GM23338 (cell line): Measurements from ENCODE around the gene ULBP3. TPM values are rescaled to one million over a fixed set of nuclear protein-coding genes. Genes with fewer than 3 reads are reported as not detected.

Experiments used
- ATAC-seq: fragments of 200-7000 bp; cut with Tn5 transposase; 3 replicates; pipeline ENCODE4 v1.9.1; 2020
- DNase-seq: peaks from one replicate; pipeline ENCODE4 v3.0.0-alpha.2; 2015; ENCODE audit warnings: low spot score
- H2AFZ ChIP-seq: fragments of 200-600 bp; sonication (generic); 2 replicates; pipeline ENCODE4 v1.8.0; 2016; ENCODE audit warnings: antibody characterized with exemption, mild to moderate bottlenecking, moderate library complexity
- H3F3A ChIP-seq: fragments of 200-600 bp; sonication (generic); replicated peaks from 2 replicates; pipeline ENCODE4 v1.8.0; 2017; ENCODE audit warnings: antibody characterized with exemption, mixed run types, low read depth
- H3K27ac ChIP-seq: fragments of 200-600 bp; sonication (generic); 2 replicates; pipeline ENCODE4 v1.6.1; 2016; ENCODE audit warnings: low read depth
- H3K27me3 ChIP-seq: fragments of 200-600 bp; sonication (generic); 2 replicates; pipeline ENCODE4 v1.8.0; 2016; ENCODE audit warnings: mild to moderate bottlenecking, mixed run types, moderate library complexity; ENCODE audit not compliant: insufficient read depth
- H3K36me3 ChIP-seq: fragments of 200-600 bp; sonication (generic); 2 replicates; pipeline ENCODE4 v1.8.0; 2016; ENCODE audit warnings: mild to moderate bottlenecking; ENCODE audit not compliant: insufficient read depth
- H3K4me1 ChIP-seq: fragments of 200-600 bp; sonication (generic); 2 replicates; pipeline ENCODE4 v1.8.0; 2016; ENCODE audit warnings: mild to moderate bottlenecking, moderate library complexity; ENCODE audit not compliant: insufficient read depth
- H3K4me2 ChIP-seq: fragments of 200-600 bp; sonication (generic); 2 replicates; pipeline ENCODE4 v1.7.1; 2017; ENCODE audit warnings: mixed run types
- H3K4me3 ChIP-seq: fragments of 200-600 bp; sonication (generic); 2 replicates; pipeline ENCODE4 v1.6.1; 2016; ENCODE audit warnings: mixed run types
- H3K79me2 ChIP-seq: fragments of 200-600 bp; sonication (generic); replicated peaks from 2 replicates; pipeline ENCODE4 v1.8.0; 2017; ENCODE audit warnings: mild to moderate bottlenecking; ENCODE audit not compliant: insufficient read depth
- H3K9me2 ChIP-seq: fragments of 200-600 bp; sonication (generic); 2 replicates; pipeline ENCODE4 v1.8.0; 2017; ENCODE audit not compliant: insufficient read depth
- H4K20me1 ChIP-seq: fragments of 200-600 bp; sonication (generic); replicated peaks from 2 replicates; pipeline ENCODE4 v1.8.0; 2017; ENCODE audit warnings: mild to moderate bottlenecking; ENCODE audit not compliant: insufficient read depth
- H3K27ac Mint-ChIP-seq: 2 replicates; pipeline ENCODE4 v1.8.0; 2020; ENCODE audit warnings: inconsistent platforms, mild to moderate bottlenecking, moderate library complexity, mixed read lengths
- H3K27me3 Mint-ChIP-seq: 3 replicates; pipeline ENCODE4 v1.8.0; 2022; ENCODE audit warnings: low read depth, mild to moderate bottlenecking, moderate library complexity, mixed read lengths, inconsistent platforms; ENCODE audit not compliant: insufficient read depth, poor library complexity
- H3K36me3 Mint-ChIP-seq: 3 replicates; pipeline ENCODE4 v1.8.0; 2021; ENCODE audit warnings: low read depth, mild to moderate bottlenecking, inconsistent platforms, moderate library complexity, mixed read lengths
- H3K4me1 Mint-ChIP-seq: 3 replicates; pipeline ENCODE4 v1.8.0; 2020; ENCODE audit warnings: mild to moderate bottlenecking, inconsistent platforms, mixed read lengths
- H3K4me3 Mint-ChIP-seq: 3 replicates; pipeline ENCODE4 v1.8.0; 2021; ENCODE audit warnings: moderate library complexity, mild to moderate bottlenecking, inconsistent platforms, mixed read lengths
- H3K9me3 Mint-ChIP-seq: 3 replicates; pipeline ENCODE4 v1.8.0; 2020; ENCODE audit warnings: moderate library complexity, mild to moderate bottlenecking, inconsistent platforms, mixed read lengths
- CREB1 ChIP-seq: fragments of 250-450 bp; sonication (Bioruptor Pico); IDR thresholded peaks from 2 replicates; pipeline ENCODE4 v1.5.0; 2020; ENCODE audit warnings: low read depth, mild to moderate bottlenecking, moderate library complexity
- EZH2 ChIP-seq: fragments of 200-600 bp; sonication (generic); IDR thresholded peaks from one replicate; pipeline ENCODE4 v1.8.0; 2017; ENCODE audit warnings: antibody characterized with exemption, mild to moderate bottlenecking, low read depth; ENCODE audit not compliant: unreplicated experiment
- EZH2phosphoT487 ChIP-seq: fragments of 200-600 bp; sonication (generic); IDR thresholded peaks from one replicate; pipeline ENCODE4 v1.8.1; 2018; ENCODE audit warnings: antibody characterized with exemption; ENCODE audit not compliant: unreplicated experiment
- JUNB ChIP-seq: IDR thresholded peaks from one replicate; pipeline ENCODE4 v1.6.1; 2016; ENCODE audit warnings: antibody characterized with exemption; ENCODE audit not compliant: unreplicated experiment
- NANOG ChIP-seq: IDR thresholded peaks from 2 replicates; pipeline ENCODE4 v1.6.1; 2016; ENCODE audit warnings: antibody characterized with exemption, borderline replicate concordance
- POLR2AphosphoS5 ChIP-seq: IDR thresholded peaks from 2 replicates; pipeline ENCODE4 v1.6.1; 2016; ENCODE audit warnings: antibody characterized with exemption, low read depth
- REST ChIP-seq: IDR thresholded peaks from one replicate; pipeline ENCODE4 v1.6.1; 2018; ENCODE audit warnings: antibody characterized with exemption; ENCODE audit not compliant: unreplicated experiment
- STAT1 ChIP-seq: IDR thresholded peaks from one replicate; pipeline ENCODE4 v1.6.1; 2016; ENCODE audit warnings: antibody characterized with exemption; ENCODE audit not compliant: unreplicated experiment
- ZNF114 ChIP-seq: fragments of 250-450 bp; sonication (Bioruptor Pico); IDR thresholded peaks from 2 replicates; pipeline ENCODE4 v1.5.0; 2020; ENCODE audit warnings: mild to moderate bottlenecking, moderate library complexity
- ZNF331 ChIP-seq: fragments of 250-450 bp; sonication (Bioruptor Pico); IDR thresholded peaks from 2 replicates; pipeline ENCODE4 v1.5.0; 2020; ENCODE audit warnings: low read depth, mild to moderate bottlenecking, moderate library complexity
- polyA plus RNA-seq: library from polyadenylated mRNA; unstranded; fragments of >200 nt; fragmentation: Nextera tagmentation; extraction: Ambion mirVana; gene quantifications from 2 replicates; pipeline ENCODE4 v1.2.1, GENCODE V29; 2016
- total RNA-seq: library from RNA; depleted of rRNA; stranded (reverse); fragments of >200 nt; shearing (Covaris generic); gene quantifications from 2 replicates; pipeline ENCODE4 v1.2.3, GENCODE V29; 2014
- TF ChIP-seq, protein P1 (sequence below), 2 experiments: fragments of 200-600 bp in 1 of 2; sonication (generic) in 1 of 2; conservative IDR thresholded peaks; 2 replicates each; pipeline versions ENCODE4 v1.5.1 to v1.6.1; 2016 to 2017; ENCODE audit warnings: antibody characterized with exemption in 2 of 2, low read depth in 2 of 2, mild to moderate bottlenecking in 2 of 2, moderate library complexity in 1 of 2
- TF ChIP-seq, protein P2 (sequence below): fragments of 250-450 bp; sonication (Bioruptor Pico); IDR thresholded peaks from 2 replicates; pipeline ENCODE4 v1.5.0; 2020; ENCODE audit warnings: mild to moderate bottlenecking, moderate library complexity
- TF ChIP-seq, protein P3 (sequence below): IDR thresholded peaks from 2 replicates; pipeline ENCODE4 v1.6.1; 2016; ENCODE audit warnings: antibody characterized with exemption

ULBP3 gene
- total and polyA plus RNA-seq, 2 experiments from 2014 or later: 0.60 to 4.2 TPM

- Mint-ChIP-seq H3K27me3 (peaks cover 17% of the 10 kb centered on the region), H3K36me3 (no peaks in the 10 kb centered on the region), H3K4me1 (no peaks in the 10 kb centered on the region), H3K27ac (no peak overlapping the region), H3K9me3 (no peaks in the 10 kb centered on the region), H3K4me3 (no peak overlapping the region)
- no peaks in the 10 kb centered on the region for H3F3A ChIP-seq
- H3K9me2 ChIP-seq: no peaks in the 10 kb centered on the region
- H4K20me1 ChIP-seq: no peaks in the 10 kb centered on the region
- no peaks in the 10 kb centered on the region for H3K36me3 ChIP-seq
- H3K79me2 ChIP-seq: no peaks in the 10 kb centered on the region
- peaks cover 22% of the 10 kb centered on the region for H3K27me3 ChIP-seq
- H3K27ac ChIP-seq: no peak overlapping the region
- H3K4me3 ChIP-seq: no peak overlapping the region
- H3K4me1 ChIP-seq: no peaks in the 10 kb centered on the region
- DNase-seq: no peak
- no peak for ATAC-seq
- no peak for TF ChIP-seq ZNF331 (CRISPR knock-in tag)
- no peak for TF ChIP-seq POLR2AphosphoS5
- no peak for TF ChIP-seq EZH2phosphoT487
- TF ChIP-seq REST: no peak
- TF ChIP-seq NANOG: no peak
- TF ChIP-seq ZNF114: no peak
- TF ChIP-seq, protein P1, sequence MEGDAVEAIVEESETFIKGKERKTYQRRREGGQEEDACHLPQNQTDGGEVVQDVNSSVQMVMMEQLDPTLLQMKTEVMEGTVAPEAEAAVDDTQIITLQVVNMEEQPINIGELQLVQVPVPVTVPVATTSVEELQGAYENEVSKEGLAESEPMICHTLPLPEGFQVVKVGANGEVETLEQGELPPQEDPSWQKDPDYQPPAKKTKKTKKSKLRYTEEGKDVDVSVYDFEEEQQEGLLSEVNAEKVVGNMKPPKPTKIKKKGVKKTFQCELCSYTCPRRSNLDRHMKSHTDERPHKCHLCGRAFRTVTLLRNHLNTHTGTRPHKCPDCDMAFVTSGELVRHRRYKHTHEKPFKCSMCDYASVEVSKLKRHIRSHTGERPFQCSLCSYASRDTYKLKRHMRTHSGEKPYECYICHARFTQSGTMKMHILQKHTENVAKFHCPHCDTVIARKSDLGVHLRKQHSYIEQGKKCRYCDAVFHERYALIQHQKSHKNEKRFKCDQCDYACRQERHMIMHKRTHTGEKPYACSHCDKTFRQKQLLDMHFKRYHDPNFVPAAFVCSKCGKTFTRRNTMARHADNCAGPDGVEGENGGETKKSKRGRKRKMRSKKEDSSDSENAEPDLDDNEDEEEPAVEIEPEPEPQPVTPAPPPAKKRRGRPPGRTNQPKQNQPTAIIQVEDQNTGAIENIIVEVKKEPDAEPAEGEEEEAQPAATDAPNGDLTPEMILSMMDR (conservative IDR thresholded peaks at IDR 0.05; ENCODE audit: low read depth in 2 of 2): no peak
- no peak for TF ChIP-seq JUNB
- no peak for TF ChIP-seq CREB1 (CRISPR knock-in tag)
- no peak for TF ChIP-seq EZH2
- TF ChIP-seq, protein P2, sequence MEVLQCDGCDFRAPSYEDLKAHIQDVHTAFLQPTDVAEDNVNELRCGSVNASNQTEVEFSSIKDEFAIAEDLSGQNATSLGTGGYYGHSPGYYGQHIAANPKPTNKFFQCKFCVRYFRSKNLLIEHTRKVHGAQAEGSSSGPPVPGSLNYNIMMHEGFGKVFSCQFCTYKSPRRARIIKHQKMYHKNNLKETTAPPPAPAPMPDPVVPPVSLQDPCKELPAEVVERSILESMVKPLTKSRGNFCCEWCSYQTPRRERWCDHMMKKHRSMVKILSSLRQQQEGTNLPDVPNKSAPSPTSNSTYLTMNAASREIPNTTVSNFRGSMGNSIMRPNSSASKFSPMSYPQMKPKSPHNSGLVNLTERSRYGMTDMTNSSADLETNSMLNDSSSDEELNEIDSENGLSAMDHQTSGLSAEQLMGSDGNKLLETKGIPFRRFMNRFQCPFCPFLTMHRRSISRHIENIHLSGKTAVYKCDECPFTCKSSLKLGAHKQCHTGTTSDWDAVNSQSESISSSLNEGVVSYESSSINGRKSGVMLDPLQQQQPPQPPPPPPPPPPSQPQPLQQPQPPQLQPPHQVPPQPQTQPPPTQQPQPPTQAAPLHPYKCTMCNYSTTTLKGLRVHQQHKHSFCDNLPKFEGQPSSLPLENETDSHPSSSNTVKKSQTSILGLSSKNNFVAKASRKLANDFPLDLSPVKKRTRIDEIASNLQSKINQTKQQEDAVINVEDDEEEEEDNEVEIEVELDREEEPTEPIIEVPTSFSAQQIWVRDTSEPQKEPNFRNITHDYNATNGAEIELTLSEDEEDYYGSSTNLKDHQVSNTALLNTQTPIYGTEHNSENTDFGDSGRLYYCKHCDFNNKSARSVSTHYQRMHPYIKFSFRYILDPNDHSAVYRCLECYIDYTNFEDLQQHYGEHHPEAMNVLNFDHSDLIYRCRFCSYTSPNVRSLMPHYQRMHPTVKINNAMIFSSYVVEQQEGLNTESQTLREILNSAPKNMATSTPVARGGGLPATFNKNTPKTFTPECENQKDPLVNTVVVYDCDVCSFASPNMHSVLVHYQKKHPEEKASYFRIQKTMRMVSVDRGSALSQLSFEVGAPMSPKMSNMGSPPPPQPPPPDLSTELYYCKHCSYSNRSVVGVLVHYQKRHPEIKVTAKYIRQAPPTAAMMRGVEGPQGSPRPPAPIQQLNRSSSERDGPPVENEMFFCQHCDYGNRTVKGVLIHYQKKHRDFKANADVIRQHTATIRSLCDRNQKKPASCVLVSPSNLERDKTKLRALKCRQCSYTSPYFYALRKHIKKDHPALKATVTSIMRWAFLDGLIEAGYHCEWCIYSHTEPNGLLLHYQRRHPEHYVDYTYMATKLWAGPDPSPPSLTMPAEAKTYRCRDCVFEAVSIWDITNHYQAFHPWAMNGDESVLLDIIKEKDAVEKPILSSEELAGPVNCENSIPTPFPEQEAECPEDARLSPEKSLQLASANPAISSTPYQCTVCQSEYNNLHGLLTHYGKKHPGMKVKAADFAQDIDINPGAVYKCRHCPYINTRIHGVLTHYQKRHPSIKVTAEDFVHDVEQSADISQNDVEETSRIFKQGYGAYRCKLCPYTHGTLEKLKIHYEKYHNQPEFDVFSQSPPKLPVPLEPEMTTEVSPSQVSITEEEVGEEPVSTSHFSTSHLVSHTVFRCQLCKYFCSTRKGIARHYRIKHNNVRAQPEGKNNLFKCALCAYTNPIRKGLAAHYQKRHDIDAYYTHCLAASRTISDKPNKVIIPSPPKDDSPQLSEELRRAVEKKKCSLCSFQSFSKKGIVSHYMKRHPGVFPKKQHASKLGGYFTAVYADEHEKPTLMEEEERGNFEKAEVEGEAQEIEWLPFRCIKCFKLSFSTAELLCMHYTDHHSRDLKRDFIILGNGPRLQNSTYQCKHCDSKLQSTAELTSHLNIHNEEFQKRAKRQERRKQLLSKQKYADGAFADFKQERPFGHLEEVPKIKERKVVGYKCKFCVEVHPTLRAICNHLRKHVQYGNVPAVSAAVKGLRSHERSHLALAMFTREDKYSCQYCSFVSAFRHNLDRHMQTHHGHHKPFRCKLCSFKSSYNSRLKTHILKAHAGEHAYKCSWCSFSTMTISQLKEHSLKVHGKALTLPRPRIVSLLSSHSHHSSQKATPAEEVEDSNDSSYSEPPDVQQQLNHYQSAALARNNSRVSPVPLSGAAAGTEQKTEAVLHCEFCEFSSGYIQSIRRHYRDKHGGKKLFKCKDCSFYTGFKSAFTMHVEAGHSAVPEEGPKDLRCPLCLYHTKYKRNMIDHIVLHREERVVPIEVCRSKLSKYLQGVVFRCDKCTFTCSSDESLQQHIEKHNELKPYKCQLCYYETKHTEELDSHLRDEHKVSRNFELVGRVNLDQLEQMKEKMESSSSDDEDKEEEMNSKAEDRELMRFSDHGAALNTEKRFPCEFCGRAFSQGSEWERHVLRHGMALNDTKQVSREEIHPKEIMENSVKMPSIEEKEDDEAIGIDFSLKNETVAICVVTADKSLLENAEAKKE (CRISPR knock-in tag): no peak
- no peak for TF ChIP-seq STAT1
- TF ChIP-seq, protein P3, sequence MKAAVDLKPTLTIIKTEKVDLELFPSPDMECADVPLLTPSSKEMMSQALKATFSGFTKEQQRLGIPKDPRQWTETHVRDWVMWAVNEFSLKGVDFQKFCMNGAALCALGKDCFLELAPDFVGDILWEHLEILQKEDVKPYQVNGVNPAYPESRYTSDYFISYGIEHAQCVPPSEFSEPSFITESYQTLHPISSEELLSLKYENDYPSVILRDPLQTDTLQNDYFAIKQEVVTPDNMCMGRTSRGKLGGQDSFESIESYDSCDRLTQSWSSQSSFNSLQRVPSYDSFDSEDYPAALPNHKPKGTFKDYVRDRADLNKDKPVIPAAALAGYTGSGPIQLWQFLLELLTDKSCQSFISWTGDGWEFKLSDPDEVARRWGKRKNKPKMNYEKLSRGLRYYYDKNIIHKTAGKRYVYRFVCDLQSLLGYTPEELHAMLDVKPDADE: no peak
- no peak overlapping the region for H3K4me2 ChIP-seq
- H2AFZ ChIP-seq: no peak overlapping the region
Measured at GRCh38 chr6:150044621-150045145, 24.2 kb downstream of the ULBP3 start.
